ENCODE measurements around the gene HNRNPR. TPM values are rescaled to one million over a fixed set of nuclear protein-coding genes. Genes with fewer than 3 reads are reported as not detected.

The HNRNPR gene
- total RNA-seq, 2 experiments from 2014 or later = 216 to 221 TPM

Other genes starting within 250 kb of the HNRNPR start
- gene LUZP1, start 175.4 kb downstream of the HNRNPR start, total RNA-seq = 10 to 100 TPM; 16.9 to 17.5 TPM
- not detected for gene HTR1D, start 126.8 kb downstream of the HNRNPR start, total RNA-seq
- gene ZNF436, start 25.6 kb upstream of the HNRNPR start, total RNA-seq = 1 to 10 TPM; 6.7 to 8.1 TPM
- 10 to 100 TPM; 18.3 to 19.5 TPM for gene TCEA3, start 80.5 kb upstream of the HNRNPR start, total RNA-seq
- under 1 TPM; 0.25 to 0.52 TPM for gene ASAP3, start 139.9 kb upstream of the HNRNPR start, total RNA-seq
- gene E2F2, start 186.9 kb upstream of the HNRNPR start, total RNA-seq = 100 to 1,000 TPM; 107 to 112 TPM
- 10 to 100 TPM; 62.7 to 65.2 TPM for gene ID3, start 215.2 kb upstream of the HNRNPR start, total RNA-seq

Measured in activated CD4-positive, alpha-beta T cell treated with anti-CD3 and anti-CD28 coated beads, Interleukin-2, amount 10 ng/mL, durations not matched to agents 7 days and 5 days (primary cell).